ENCODE data around the gene REN.

Gene REN

DNA sequence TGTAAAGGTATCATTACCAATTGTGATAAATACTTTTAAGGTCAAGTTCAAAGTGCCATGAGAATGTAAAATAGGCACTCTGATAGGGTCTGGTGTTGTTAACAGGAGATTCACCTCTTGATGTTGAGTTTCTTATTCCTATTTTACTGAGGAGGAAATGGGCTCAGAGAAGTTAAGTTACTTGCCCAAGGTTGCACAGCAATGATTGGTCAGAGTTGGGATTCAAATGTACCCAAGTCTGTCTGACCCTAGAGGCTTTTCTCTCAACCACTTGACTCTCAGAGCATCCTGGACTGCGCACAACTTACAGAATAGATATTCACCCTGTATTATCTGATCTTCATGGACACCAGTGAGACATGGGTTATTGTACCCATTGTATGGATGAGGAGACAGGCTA, 59.3 kb downstream of the REN start:
- DNase-seq: no peak

DNA sequence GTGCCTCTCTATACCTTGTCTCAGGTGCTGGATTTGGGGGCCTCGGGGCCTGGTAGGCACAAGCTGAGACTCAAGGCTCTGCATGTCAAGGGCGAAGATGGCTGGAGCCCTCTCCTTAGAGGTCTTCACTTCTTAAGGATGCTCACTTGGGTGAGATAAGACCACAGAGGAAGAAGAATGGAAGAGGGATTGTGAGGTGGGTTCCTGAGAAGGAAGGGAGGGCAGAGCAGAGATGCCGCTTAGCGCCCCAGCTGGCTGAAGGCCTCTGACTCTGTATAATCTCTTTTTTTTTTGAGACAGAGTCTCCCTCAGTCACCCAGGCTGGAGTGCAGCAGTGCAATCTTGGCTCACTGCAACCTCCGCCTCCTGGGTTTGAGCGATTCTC, 61.0 kb downstream of the REN start:
- DNase-seq: no peak
